HCT116 (cell line): ENCODE results near the gene AGAP1. TPM values are rescaled to one million over a fixed set of nuclear protein-coding genes. Genes with fewer than 3 reads are reported as not detected.

Source experiments
- ATAC-seq: fragments of 200-7000 bp; cut with Tn5 transposase; 2 replicates; pipeline ENCODE4 v1.9.1; 2020; ENCODE audit warnings: mild to moderate bottlenecking, moderate library complexity
- BruUV-seq: library from RNA; stranded (reverse); fragments of 400-500 nt; replicated peaks from 2 replicates; lab custom pipeline; 2021; lab: Mats Ljungman, UMichigan
- CTCF ChIA-PET: fragments of 300-600 bp; sonication (Branson Sonifier 250); formaldehyde crosslinking; loops from one replicate; lab custom pipeline; 2021; ENCODE audit warnings: antibody characterized with exemption; lab: Charles Lee
- POLR2A ChIA-PET: fragments of 300-600, 350-600 bp; sonication (Branson Sonifier 250); formaldehyde crosslinking; loops from one replicate; lab custom pipeline; 2021; ENCODE audit warnings: antibody characterized with exemption; lab: Charles Lee
- RAD21 ChIA-PET, 2 experiments: fragments of 300-600 bp; sonication (Branson Sonifier 250); formaldehyde crosslinking; loops; one replicate each; lab custom pipeline; 2023; ENCODE audit warnings: low total read pairs in 2 of 2; ENCODE audit not compliant: uncharacterized antibody in 2 of 2, unreplicated experiment in 2 of 2, low non-redundant PET in 1 of 2; lab: Charles Lee
- DNase-seq: peaks from one replicate; pipeline ENCODE4 v3.0.0-alpha.2; 2010; ENCODE audit warnings: low read depth, low spot score
- H2AFZ ChIP-seq: fragments of 200-600 bp; shearing (Covaris generic), sonication (generic); 2 replicates; pipeline ENCODE4 v1.6.1; 2017; ENCODE audit warnings: low read depth, mixed run types, mixed read lengths, antibody characterized with exemption, low read length; ENCODE audit not compliant: poor library complexity, severe bottlenecking
- H3K27ac ChIP-seq: 2 replicates; pipeline ENCODE4 v1.5.1; 2012; ENCODE audit warnings: low read depth, low read length
- H3K27me3 ChIP-seq: fragments of 200-600 bp; sonication (generic); 2 replicates; pipeline ENCODE4 v1.6.1; 2016; ENCODE audit warnings: mixed run types, low read length, mixed read lengths; ENCODE audit not compliant: insufficient read depth
- H3K36me3 ChIP-seq, 2 experiments: fragments of 200-500 bp in 1 of 2; fragments of 200-600 bp in 1 of 2; sonication (Bioruptor generic) in 1 of 2; sonication (generic) in 1 of 2; 2 replicates each; pipeline versions ENCODE4 v1.5.1 to v1.6.1; 2014 to 2016; ENCODE audit warnings: low read length in 2 of 2, inconsistent platforms in 1 of 2, mixed read lengths in 1 of 2, mixed run types in 1 of 2; ENCODE audit not compliant: insufficient read depth in 2 of 2, control insufficient read depth in 1 of 2
- H3K4me1 ChIP-seq, 2 experiments: fragments of 200-600 bp in 1 of 2; sonication (generic) in 1 of 2; 2 replicates each; pipeline versions ENCODE4 v1.5.1 to v1.6.1; 2012 to 2017; ENCODE audit warnings: low read length in 2 of 2, inconsistent platforms in 1 of 2, mild to moderate bottlenecking in 1 of 2, mixed read lengths in 1 of 2, mixed run types in 1 of 2, moderate library complexity in 1 of 2; ENCODE audit not compliant: insufficient read depth in 2 of 2, control insufficient read depth in 1 of 2
- H3K4me2 ChIP-seq: fragments of 200-600 bp; sonication (generic); 2 replicates; pipeline ENCODE4 v1.6.1; 2017; ENCODE audit warnings: mixed run types, low read length, mixed read lengths
- H3K4me3 ChIP-seq, 2 experiments: fragments of 200-600 bp in 1 of 2; sonication (generic) in 1 of 2; replicated peaks in 1 of 2; 2 replicates each; pipeline ENCODE4 v1.5.1; 2011 to 2016; ENCODE audit warnings: low read length in 2 of 2, control low read depth in 1 of 2, low read depth in 1 of 2, mild to moderate bottlenecking in 1 of 2, mixed read lengths in 1 of 2, mixed run types in 1 of 2
- H3K79me2 ChIP-seq: fragments of 200-600 bp; sonication (generic); 2 replicates; pipeline ENCODE4 v1.6.1; 2017; ENCODE audit warnings: mild to moderate bottlenecking, mixed run types, low read length, moderate library complexity, mixed read lengths; ENCODE audit not compliant: insufficient read depth
- H3K9ac ChIP-seq: fragments of 200-600 bp; sonication (generic); 2 replicates; pipeline ENCODE4 v1.6.1; 2016; ENCODE audit warnings: low read length, mixed read lengths
- H3K9me2 ChIP-seq: fragments of 200-600 bp; sonication (generic), shearing (Covaris generic); 2 replicates; pipeline ENCODE4 v1.6.1; 2017; ENCODE audit warnings: mixed run types, mild to moderate bottlenecking, moderate library complexity; ENCODE audit not compliant: insufficient read depth
- H3K9me3 ChIP-seq, 2 experiments: fragments of 200-500 bp in 1 of 2; fragments of 200-600 bp in 1 of 2; sonication (Bioruptor generic) in 1 of 2; sonication (generic) in 1 of 2; 2 replicates each; pipeline ENCODE4 v1.6.1; 2014 to 2017; ENCODE audit warnings: low read length in 2 of 2, mixed read lengths in 2 of 2, inconsistent platforms in 1 of 2, low read depth in 1 of 2, mild to moderate bottlenecking in 1 of 2, mixed run types in 1 of 2, moderate library complexity in 1 of 2; ENCODE audit not compliant: control insufficient read depth in 1 of 2, insufficient read depth in 1 of 2
- H4K20me1 ChIP-seq: fragments of 200-600 bp; sonication (generic), shearing (Covaris generic); 2 replicates; pipeline ENCODE4 v1.6.1; 2017; ENCODE audit warnings: mixed run types, mild to moderate bottlenecking, moderate library complexity; ENCODE audit not compliant: insufficient read depth
- EGR1 ChIP-seq: IDR thresholded peaks from 2 replicates; pipeline ENCODE4 v1.6.1; 2012; ENCODE audit warnings: low read depth
- ELF1 ChIP-seq: IDR thresholded peaks from 2 replicates; pipeline ENCODE4 v1.6.1; 2012; ENCODE audit warnings: low read depth, borderline replicate concordance
- EZH2 ChIP-seq: fragments of 200-600 bp; sonication (generic); IDR thresholded peaks from 2 replicates; pipeline ENCODE4 v1.6.1; 2017; ENCODE audit warnings: antibody characterized with exemption, mixed run types
- FOSL1 ChIP-seq: IDR thresholded peaks from 2 replicates; pipeline ENCODE4 v1.6.1; 2012; ENCODE audit warnings: low read depth
- RAD21 ChIP-seq: IDR thresholded peaks from 2 replicates; pipeline ENCODE4 v1.6.1; 2012; ENCODE audit warnings: low read depth, mild to moderate bottlenecking
- SIN3A ChIP-seq: IDR thresholded peaks from 2 replicates; pipeline ENCODE4 v1.6.1; 2012; ENCODE audit warnings: low read depth
- SRF ChIP-seq: IDR thresholded peaks from 2 replicates; pipeline ENCODE4 v1.6.1; 2012; ENCODE audit warnings: low read depth
- ZFX ChIP-seq: fragments of 450-650 bp; IDR thresholded peaks from 2 replicates; pipeline ENCODE4 v1.6.1; 2017
- intact Hi-C: fragments of 100-400 bp; cut with micrococcal nuclease; formaldehyde crosslinking; loops from 2 replicates; pipeline ENCODE4 v1.10.0; 2022
- total RNA-seq: library from RNA; stranded (reverse); gene quantifications from one replicate; pipeline ENCODE4 v1.2.1, GENCODE V29; 2021; ENCODE audit not compliant: unreplicated experiment
- TF ChIP-seq, protein P1 (sequence below), 3 experiments: fragments of 200-600 bp in 1 of 3; sonication (generic) in 1 of 3; IDR thresholded peaks in 2 of 3; conservative IDR thresholded peaks in 1 of 3; 2 replicates each; pipeline ENCODE4 v1.5.1; 2012 to 2017; ENCODE audit warnings: low read depth in 2 of 3, low read length in 2 of 3, antibody characterized with exemption in 1 of 3, borderline replicate concordance in 1 of 3, control low read depth in 1 of 3, mild to moderate bottlenecking in 1 of 3, mixed read lengths in 1 of 3, mixed run types in 1 of 3, moderate library complexity in 1 of 3; ENCODE audit not compliant: insufficient read depth in 1 of 3

Gene AGAP1
- total RNA-seq, 1 experiment from 2014 or later: 43.8 TPM

- POLR2A ChIA-PET: no interaction called here
- ATAC-seq (peak; percentile 73), DNase-seq (peak; percentile 71)
- H3K27me3 ChIP-seq: no peaks in the 10 kb centered on the region
- H3K27ac ChIP-seq: no peak overlapping the region
- intact Hi-C loops: loop anchor here (1.0 kb wide), 1 partner anchor 458 kb away; no protein-coding TSS in a partner anchor
- no peak overlapping the region for H3K4me3 ChIP-seq
- H2AFZ ChIP-seq: no peak overlapping the region
- TF ChIP-seq EZH2: no peak
- TF ChIP-seq RAD21: peak; percentile 88
- TF ChIP-seq FOSL1: no peak
- TF ChIP-seq ELF1: no peak
- no peak for TF ChIP-seq EGR1
- TF ChIP-seq, protein P1, sequence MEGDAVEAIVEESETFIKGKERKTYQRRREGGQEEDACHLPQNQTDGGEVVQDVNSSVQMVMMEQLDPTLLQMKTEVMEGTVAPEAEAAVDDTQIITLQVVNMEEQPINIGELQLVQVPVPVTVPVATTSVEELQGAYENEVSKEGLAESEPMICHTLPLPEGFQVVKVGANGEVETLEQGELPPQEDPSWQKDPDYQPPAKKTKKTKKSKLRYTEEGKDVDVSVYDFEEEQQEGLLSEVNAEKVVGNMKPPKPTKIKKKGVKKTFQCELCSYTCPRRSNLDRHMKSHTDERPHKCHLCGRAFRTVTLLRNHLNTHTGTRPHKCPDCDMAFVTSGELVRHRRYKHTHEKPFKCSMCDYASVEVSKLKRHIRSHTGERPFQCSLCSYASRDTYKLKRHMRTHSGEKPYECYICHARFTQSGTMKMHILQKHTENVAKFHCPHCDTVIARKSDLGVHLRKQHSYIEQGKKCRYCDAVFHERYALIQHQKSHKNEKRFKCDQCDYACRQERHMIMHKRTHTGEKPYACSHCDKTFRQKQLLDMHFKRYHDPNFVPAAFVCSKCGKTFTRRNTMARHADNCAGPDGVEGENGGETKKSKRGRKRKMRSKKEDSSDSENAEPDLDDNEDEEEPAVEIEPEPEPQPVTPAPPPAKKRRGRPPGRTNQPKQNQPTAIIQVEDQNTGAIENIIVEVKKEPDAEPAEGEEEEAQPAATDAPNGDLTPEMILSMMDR (IDR thresholded peaks at IDR 0.05 in 2 of 3, conservative IDR thresholded peaks at IDR 0.05 in 1 of 3; ENCODE audit: borderline replicate concordance in 1 of 3, insufficient read depth in 1 of 3, low read depth in 2 of 3, low read length in 2 of 3): peak; percentile 44 to 83 (median 67)
- H3K9ac ChIP-seq: no peak overlapping the region
- H3K9me2 ChIP-seq: no peaks in the 10 kb centered on the region
- H3K9me3 ChIP-seq: no peaks in the 10 kb centered on the region
- H3K4me1 ChIP-seq: no peaks in the 10 kb centered on the region; a peak in 2 of 4 replicates
- CTCF ChIA-PET: interaction anchor here (0.5 to 5.9 kb wide), 17 partner anchors 9 to 843 kb away, joined by 3 to 69 read pairs (median 4); no protein-coding TSS in a partner anchor
- H4K20me1 ChIP-seq: peaks cover 24% of the 10 kb centered on the region; the same call in 1 of the 2 replicates
- no TSS peak for BruUV-seq
- RAD21 ChIA-PET: interaction anchor here (1.0 to 2.3 kb wide), 3 partner anchors 458 to 487 kb away, joined by 3 to 10 read pairs (median 6); no protein-coding TSS in a partner anchor
- no peaks in the 10 kb centered on the region for H3K36me3 ChIP-seq
- H3K4me2 ChIP-seq: no peak overlapping the region
- peaks cover 65% of the 10 kb centered on the region for H3K79me2 ChIP-seq
Measured at GRCh38 chr2:235594041-235594440, 100.2 kb downstream of the AGAP1 start.

DNA sequence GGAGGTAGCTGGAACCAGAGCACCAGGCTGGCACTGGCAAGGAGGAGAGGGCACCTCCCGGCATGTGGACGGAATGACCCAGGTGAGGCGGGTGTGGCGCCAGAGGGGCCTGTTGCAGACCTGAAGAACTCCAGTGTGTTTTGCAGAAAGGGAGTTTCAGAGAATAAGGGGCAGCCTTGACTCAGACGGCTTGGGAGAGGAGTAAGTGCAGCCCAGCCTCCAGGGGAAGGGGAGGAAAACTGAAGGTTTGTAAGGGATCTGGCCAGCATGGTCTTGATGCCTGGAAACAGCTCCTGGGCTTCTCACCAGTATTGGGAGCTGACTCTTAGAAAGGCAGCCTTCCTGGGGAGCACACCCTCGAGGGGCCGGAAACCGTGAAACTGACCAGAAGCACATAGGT, 101.1 kb downstream of the AGAP1 start:
- Histone ChIP-seq H4K20me1 (peaks cover 24% of the 10 kb centered on the region; the same call in 1 of the 2 replicates), H3K36me3 (no peaks in the 10 kb centered on the region), H3K9ac (no peak overlapping the region), H3K79me2 (peaks cover 68% of the 10 kb centered on the region), H2AFZ (no peak overlapping the region), H3K4me1 (no peaks in the 10 kb centered on the region; a peak in 2 of 4 replicates), H3K27ac (no peak overlapping the region), H3K9me2 (no peaks in the 10 kb centered on the region), H3K4me2 (no peak overlapping the region), H3K9me3 (no peaks in the 10 kb centered on the region), H3K27me3 (no peaks in the 10 kb centered on the region), H3K4me3 (no peak overlapping the region)
- DNase-seq (no peak), ATAC-seq (no peak)
- intact Hi-C loops: loop anchor here (1.0 kb wide), 2 partner anchors 151 to 459 kb away; no protein-coding TSS in a partner anchor
- TF ChIP-seq SRF (no peak), SIN3A (no peak), ZFX (no peak)
- TF ChIP-seq, protein P1 (IDR thresholded peaks at IDR 0.05 in 2 of 3, conservative IDR thresholded peaks at IDR 0.05 in 1 of 3; ENCODE audit: borderline replicate concordance in 1 of 3, insufficient read depth in 1 of 3, low read depth in 2 of 3, low read length in 2 of 3): no peak
- no TSS peak for BruUV-seq
- ChIA-PET RAD21 (interaction anchor here (0.6 to 1.7 kb wide), 3 partner anchors 151 kb away, joined by 4 to 9 read pairs (median 4); no protein-coding TSS in a partner anchor), POLR2A (no interaction called here), CTCF (interaction anchor here (1.2 to 5.9 kb wide), 4 partner anchors 20 to 459 kb away, joined by 3 to 69 read pairs (median 5); no protein-coding TSS in a partner anchor)
